ENCODE measurements around the gene CYS1. TPM values are rescaled to one million over a fixed set of nuclear protein-coding genes. Genes with fewer than 3 reads are reported as not detected.

Gene CYS1
- total RNA-seq, 1 donor from 2014 or later: 20.8 TPM

- no peak for DNase-seq (ENCODE audit: low read depth)
Observed at GRCh38 chr2:10043256-10043905, 36.8 kb downstream of the CYS1 start, which contains the start of gene KLF11. Gene KLF11, plus strand, starts transcription at chr2:10043550. Its CDS starts 167 bp downstream, at chr2:10043717.

GRCh38 chr2:10042301-10043161 is 37.7 kb downstream of the CYS1 start:
- peak overlapping the region; percentile 68 for H3K4me3 ChIP-seq (ENCODE audit: low read depth, low read length)
- DNase-seq (ENCODE audit: low read depth): no peak
- peak; percentile 12 for TF ChIP-seq CTCF (conservative IDR thresholded peaks at IDR 0.05; ENCODE audit: low read depth, low read length)

More at GRCh38 chr2:10043256-10043905, 36.8 kb downstream of the CYS1 start, which contains the start of gene KLF11:
- peak within 1 kb of the TSS; percentile 72 for H3K4me3 ChIP-seq (ENCODE audit: low read depth, low read length)
- TF ChIP-seq CTCF (conservative IDR thresholded peaks at IDR 0.05; ENCODE audit: low read depth, low read length): no peak

- no peak overlapping the region for H3K4me3 ChIP-seq (ENCODE audit: low read depth, low read length)
- no peak for TF ChIP-seq CTCF (conservative IDR thresholded peaks at IDR 0.05; ENCODE audit: low read depth, low read length)
- DNase-seq (ENCODE audit: low read depth): no peak
Observed at GRCh38 chr2:10041711-10042110, 38.5 kb downstream of the CYS1 start.

GRCh38 chr2:10039658-10040410 is 40.4 kb downstream of the CYS1 start:
- no peak for TF ChIP-seq CTCF (conservative IDR thresholded peaks at IDR 0.05; ENCODE audit: low read depth, low read length)
- H3K4me3 ChIP-seq (ENCODE audit: low read depth, low read length): no peak overlapping the region
- no peak for DNase-seq (ENCODE audit: low read depth)

GRCh38 chr2:10038716-10039115 is 41.5 kb downstream of the CYS1 start:
- H3K4me3 ChIP-seq (ENCODE audit: low read depth, low read length): no peak overlapping the region
- no peak for DNase-seq (ENCODE audit: low read depth)
- no peak for TF ChIP-seq CTCF (conservative IDR thresholded peaks at IDR 0.05; ENCODE audit: low read depth, low read length)

GRCh38 chr2:10038123-10038522 is 42.1 kb downstream of the CYS1 start:
- no peak overlapping the region for H3K4me3 ChIP-seq (ENCODE audit: low read depth, low read length)
- no peak for TF ChIP-seq CTCF (conservative IDR thresholded peaks at IDR 0.05; ENCODE audit: low read depth, low read length)

More at GRCh38 chr2:10038123-10038522, 42.1 kb downstream of the CYS1 start:
- no peak for DNase-seq (ENCODE audit: low read depth)
